Small intestine (tissue), 7 donors: Measurements from ENCODE around the gene CHST8. TPM values are rescaled to one million over a fixed set of nuclear protein-coding genes. Genes with fewer than 3 reads are reported as not detected.
"Not testable (repeated sequence)": the region's sequence is repeated elsewhere in the genome, so short reads cannot be mapped to it uniquely, and the experiment has no call there.

ENCODE experiments used
- DNase-seq, 2 donors: peaks; one replicate each; pipeline versions ENCODE4 v3.0.0 to v3.0.0-alpha.2; 2013
- FAIRE-seq: peaks from 2 replicates; lab custom pipeline; 2012; peaks lifted over from hg19 to GRCh38; lab: Jason Lieb, UNC
- H3K27ac ChIP-seq, 3 donors: one replicate each; pipeline ENCODE4 v1.5.1; 2013; ENCODE audit warnings: low read length in 2 of 3, mild to moderate bottlenecking in 2 of 3, control low read depth in 1 of 3, inconsistent platforms in 1 of 3, low read depth in 1 of 3, moderate library complexity in 1 of 3
- H3K27me3 ChIP-seq, 3 donors: one replicate each; pipeline ENCODE4 v1.6.1; 2013; ENCODE audit warnings: low read length in 3 of 3, inconsistent platforms in 1 of 3; ENCODE audit not compliant: control insufficient read depth in 3 of 3, insufficient read depth in 3 of 3
- H3K36me3 ChIP-seq, 3 donors: one replicate each; pipeline ENCODE4 v1.6.1; 2013; ENCODE audit warnings: low read length in 3 of 3, inconsistent platforms in 1 of 3, low read depth in 1 of 3, mild to moderate bottlenecking in 1 of 3, moderate library complexity in 1 of 3; ENCODE audit not compliant: control insufficient read depth in 3 of 3, insufficient read depth in 2 of 3
- H3K4me1 ChIP-seq, 3 donors: one replicate each; pipeline ENCODE4 v1.6.1; 2013; ENCODE audit warnings: low read length in 2 of 3, inconsistent platforms in 1 of 3, low read depth in 1 of 3, mild to moderate bottlenecking in 1 of 3, moderate library complexity in 1 of 3; ENCODE audit not compliant: control insufficient read depth in 3 of 3, insufficient read depth in 2 of 3
- H3K4me3 ChIP-seq, 3 donors: one replicate each; pipeline ENCODE4 v1.5.1; 2013; ENCODE audit warnings: low read length in 3 of 3, control low read depth in 1 of 3, inconsistent platforms in 1 of 3, low read depth in 1 of 3, mild to moderate bottlenecking in 1 of 3, moderate library complexity in 1 of 3
- H3K9me3 ChIP-seq, 2 donors: one replicate each; pipeline ENCODE4 v1.6.1; 2013; ENCODE audit warnings: low read depth in 1 of 2, low read length in 1 of 2; ENCODE audit not compliant: control insufficient read depth in 2 of 2, insufficient read depth in 1 of 2
- WGBS, 3 donors: extraction: QIAGEN DNeasy Blood & Tissue Kit; methylation state at CpG; one replicate each; pipeline ENCODE4 v1.1.7; 2013; 5-methylcytosine and 5-hydroxymethylcytosine counted together
- polyA plus RNA-seq, 4 donors: library from polyadenylated mRNA; stranded (reverse) in 3 of 4; unstranded in 1 of 4; fragments of 200-250 nt in 3 of 4; fragments of 120-200 nt in 1 of 4; gene quantifications; one replicate each; pipeline versions ENCODE4 v1.2.1 to v1.2.3, GENCODE V29; 2013
- donor health status: healthy with polysubstance abuse.
- donor health status: control.
- donor health status: control.
- donor health status: Bipolar disorder and iron deficiency.
- donor health status: healthy.

CHST8 gene
- polyA plus RNA-seq, 4 donors = 0.21 to 0.54 TPM; not detected in 2

- 65 to 85% (median 73%) methylated on average over 2 of the region's 2 CpGs for WGBS, 3 donors
- no peak for FAIRE-seq
- Histone ChIP-seq H3K36me3 (no peaks in the 10 kb centered on the region), H3K9me3 (peaks cover 0 to 7% of the 10 kb centered on the region in 2 donors), H3K27ac (no peak overlapping the region), H3K4me1 (no peaks in the 10 kb centered on the region), H3K27me3 (no peaks in the 10 kb centered on the region), H3K4me3 (no peak overlapping the region)
- DNase-seq = no peak
Measured at GRCh38 chr19:33587150-33587549, 34.6 kb upstream of the CHST8 start.

DNA sequence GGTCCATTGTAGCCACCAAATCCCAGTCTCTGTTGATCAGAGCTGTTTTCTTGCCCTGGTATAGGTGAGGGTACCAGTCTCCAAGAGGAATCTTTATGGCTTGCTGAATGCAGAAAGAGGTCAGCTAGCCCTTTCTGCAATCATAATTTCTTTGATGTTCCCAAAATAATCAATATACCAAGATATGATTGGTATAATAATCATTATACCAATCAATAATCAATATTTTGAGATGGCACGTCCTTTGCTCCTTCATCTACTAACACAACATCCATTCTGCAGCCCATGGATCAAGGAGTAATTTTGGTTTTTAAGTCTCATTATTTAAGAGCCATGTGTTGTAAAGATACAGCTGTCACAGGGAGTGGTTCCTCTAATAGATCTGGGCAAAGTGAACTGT is 31.5 kb upstream of the CHST8 start:
- Histone ChIP-seq H3K9me3 (peaks cover 2 to 7% of the 10 kb centered on the region in 2 donors), H3K4me1 (no peaks in the 10 kb centered on the region), H3K4me3 (no peak overlapping the region), H3K27ac (no peak overlapping the region), H3K27me3 (peaks cover 0 to 2% (median 0%) of the 10 kb centered on the region in 3 donors), H3K36me3 (no peaks in the 10 kb centered on the region)
- no peak for DNase-seq
- WGBS, 3 donors = 42 to 55% (median 50%) methylated on average over 1 of the region's 1 CpG
- no peak for FAIRE-seq

GRCh38 chr19:33595783-33596182 is 26.0 kb upstream of the CHST8 start:
- no peaks in the 10 kb centered on the region for H3K36me3 ChIP-seq
- no peak overlapping the region for H3K4me3 ChIP-seq
- 13 to 44% (median 23%) methylated on average over 1 of the region's 1 CpG for WGBS, 3 donors
- H3K27ac ChIP-seq = no peak overlapping the region
- FAIRE-seq = no peak
- H3K4me1 ChIP-seq = no peaks in the 10 kb centered on the region
- no peak for DNase-seq
- H3K27me3 ChIP-seq = peaks cover 0 to 4% (median 0%) of the 10 kb centered on the region in 3 donors
- H3K9me3 ChIP-seq = peaks cover 2% of the 10 kb centered on the region in 2 donors

DNA sequence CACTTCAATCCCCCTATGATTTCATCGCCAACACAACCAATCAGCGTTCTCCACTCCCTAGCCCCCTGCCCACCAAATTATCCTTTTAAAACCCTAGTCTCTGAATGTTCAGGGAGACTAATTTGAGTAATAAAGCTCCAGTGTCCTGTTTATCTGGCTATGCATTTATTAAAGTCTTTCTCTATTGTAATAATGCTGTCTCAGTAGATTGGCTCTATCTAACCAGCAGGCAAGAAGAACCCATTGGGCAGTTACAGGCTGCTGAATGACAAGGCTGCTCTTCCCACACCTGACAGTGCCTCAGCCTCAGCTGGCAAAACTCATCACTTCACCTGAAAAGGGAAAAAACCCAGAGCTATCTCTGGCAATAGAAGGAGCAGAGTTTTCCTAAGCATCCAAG is 20.2 kb upstream of the CHST8 start:
- Histone ChIP-seq H3K27me3 (peaks cover 0 to 5% (median 0%) of the 10 kb centered on the region in 3 donors), H3K9me3 (peaks cover 1 to 16% of the 10 kb centered on the region in 2 donors), H3K4me1 (no peaks in the 10 kb centered on the region), H3K27ac (no peak overlapping the region), H3K4me3 (no peak overlapping the region), H3K36me3 (no peaks in the 10 kb centered on the region)
- 89 to 98% (median 94%) methylated on average over 2 of the region's 2 CpGs for WGBS, 3 donors
- no peak for FAIRE-seq
- DNase-seq = no peak

GRCh38 chr19:33602576-33603204 is 19.1 kb upstream of the CHST8 start:
- no peak for FAIRE-seq
- Histone ChIP-seq H3K36me3 (no peaks in the 10 kb centered on the region), H3K27me3 (peaks cover 0 to 5% (median 0%) of the 10 kb centered on the region in 3 donors), H3K4me1 (no peaks in the 10 kb centered on the region), H3K9me3 (peaks cover 1 to 16% of the 10 kb centered on the region in 2 donors), H3K4me3 (no peak overlapping the region), H3K27ac (no peak overlapping the region)
- no peak for DNase-seq
- 82 to 91% (median 90%) methylated on average over 16 of the region's 16 CpGs for WGBS, 3 donors

DNA sequence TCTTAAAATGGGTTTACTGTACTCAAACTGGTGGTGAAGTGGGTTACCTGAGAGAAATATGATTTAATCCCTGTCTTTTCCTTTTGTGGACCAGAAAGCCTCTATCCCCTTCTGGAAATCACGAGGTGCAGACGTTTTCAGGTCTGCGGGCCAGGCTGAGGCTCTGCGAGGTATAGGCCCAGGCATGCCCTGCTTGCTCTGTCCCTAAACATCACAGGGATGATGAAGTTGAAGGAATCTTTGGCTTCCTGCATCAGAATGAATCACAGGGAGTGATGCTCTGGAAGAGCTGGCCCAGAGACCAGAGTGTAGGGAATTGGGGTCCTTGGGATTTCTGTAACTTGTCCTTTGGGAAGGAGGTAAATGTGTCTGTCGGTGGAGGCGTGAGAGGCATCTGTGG is 18.4 kb upstream of the CHST8 start:
- no peak overlapping the region for H3K27ac ChIP-seq
- no peaks in the 10 kb centered on the region for H3K4me1 ChIP-seq
- 67 to 79% (median 76%) methylated on average over 6 of the region's 6 CpGs for WGBS, 3 donors
- FAIRE-seq (no peak), DNase-seq (no peak)
- no peak overlapping the region for H3K4me3 ChIP-seq
- H3K36me3 ChIP-seq = no peaks in the 10 kb centered on the region
- peaks cover 0 to 5% (median 0%) of the 10 kb centered on the region in 3 donors for H3K27me3 ChIP-seq
- peaks cover 1 to 16% of the 10 kb centered on the region in 2 donors for H3K9me3 ChIP-seq

GRCh38 chr19:33604651-33605050 is 17.1 kb upstream of the CHST8 start:
- FAIRE-seq (no peak), DNase-seq (no peak)
- no peaks in the 10 kb centered on the region for H3K36me3 ChIP-seq

DNA sequence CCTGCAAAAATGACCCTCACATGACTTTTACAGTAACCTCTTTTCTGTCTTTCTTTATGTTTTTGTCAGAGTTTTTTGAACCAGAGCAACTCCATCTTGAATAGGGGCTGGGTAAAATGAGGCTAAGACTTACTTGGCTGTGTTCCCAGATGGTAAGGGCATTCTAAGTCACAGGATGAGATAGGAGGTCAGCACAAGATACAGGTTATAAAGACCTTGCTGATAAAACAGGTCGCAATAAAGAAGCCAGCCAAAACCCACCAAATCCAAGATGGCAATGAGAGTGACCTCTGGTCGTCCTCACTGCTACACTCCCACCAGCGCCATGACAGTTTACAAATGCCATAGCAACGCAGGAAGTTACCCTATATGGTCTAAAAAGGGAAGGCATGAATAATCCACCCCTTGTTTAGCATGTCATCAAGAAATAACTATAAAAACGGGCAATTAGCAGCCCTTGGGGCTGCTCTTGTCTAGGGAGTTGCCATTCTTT is 15.9 kb upstream of the CHST8 start:
- peaks cover 1 to 18% of the 10 kb centered on the region in 2 donors for H3K9me3 ChIP-seq
- H3K27ac ChIP-seq, H3K27me3 ChIP-seq, H3K36me3 ChIP-seq, H3K4me3 ChIP-seq, H3K4me1 ChIP-seq, FAIRE-seq, DNase-seq: not testable (repeated sequence)
- WGBS, 3 donors = 38 to 51% (median 46%) methylated on average over 5 of the region's 5 CpGs

More at GRCh38 chr19:33604651-33605050, 17.1 kb upstream of the CHST8 start:
- H3K27me3 ChIP-seq = peaks cover 0 to 5% (median 0%) of the 10 kb centered on the region in 3 donors
- no peak overlapping the region for H3K4me3 ChIP-seq
- WGBS, 3 donors = 63 to 76% (median 70%) methylated on average over 5 of the region's 5 CpGs
- H3K27ac ChIP-seq = no peak overlapping the region
- H3K4me1 ChIP-seq = no peaks in the 10 kb centered on the region
- H3K9me3 ChIP-seq = peaks cover 1 to 16% of the 10 kb centered on the region in 2 donors
